HFF-Myc (cell line): ENCODE data around the gene LUZP2.

ENCODE experiments used
- DNase-seq: peaks from one replicate; pipeline ENCODE4 v3.0.0-alpha.2; 2011; ENCODE audit warnings: low read depth; ENCODE audit errors: extremely low read depth
- H3K4me3 ChIP-seq: replicated peaks from 2 replicates; pipeline ENCODE4 v1.5.1; 2011; ENCODE audit warnings: low read depth, mild to moderate bottlenecking, control low read depth, low read length
- CTCF ChIP-seq: IDR thresholded peaks from 2 replicates; pipeline ENCODE4 v1.5.1; 2012; ENCODE audit warnings: mild to moderate bottlenecking, low read depth, low read length, control low read depth; ENCODE audit errors: missing control alignments

LUZP2 gene

GRCh38 chr11:24859801-24860300 is 363.0 kb downstream of the LUZP2 start:
- H3K4me3 ChIP-seq = no peak overlapping the region
- DNase-seq = no peak
- no peak for TF ChIP-seq CTCF

- H3K4me3 ChIP-seq = no peak overlapping the region
- no peak for TF ChIP-seq CTCF
- no peak for DNase-seq
Measured at GRCh38 chr11:24861440-24861839, 364.6 kb downstream of the LUZP2 start.

- TF ChIP-seq CTCF = no peak
- H3K4me3 ChIP-seq = no peak overlapping the region
- DNase-seq = no peak
Measured at GRCh38 chr11:24866743-24867142, 369.9 kb downstream of the LUZP2 start.

- no peak overlapping the region for H3K4me3 ChIP-seq
- TF ChIP-seq CTCF = no peak
- no peak for DNase-seq
Measured at GRCh38 chr11:24870048-24870447, 373.2 kb downstream of the LUZP2 start.

- TF ChIP-seq CTCF = no peak
- H3K4me3 ChIP-seq = no peak overlapping the region
- DNase-seq = no peak
Measured at GRCh38 chr11:24872186-24872585, 375.3 kb downstream of the LUZP2 start.

GRCh38 chr11:24872651-24873311 is 375.9 kb downstream of the LUZP2 start:
- no peak for DNase-seq

More at GRCh38 chr11:24872651-24873311, 375.9 kb downstream of the LUZP2 start:
- TF ChIP-seq CTCF = no peak
- no peak overlapping the region for H3K4me3 ChIP-seq
